ENCODE data around the gene ENGASE.

The ENGASE gene

GRCh38 chr17:79082311-79083190 is 7.9 kb downstream of the ENGASE start:
- DNase-seq (ENCODE audit: low spot score): peak; percentile 66
- POLR2A ChIA-PET (ENCODE audit: low non-redundant PET): no interaction called here
- no peak overlapping the region for H3K27ac ChIP-seq
- peak; percentile 94 for TF ChIP-seq CTCF (conservative IDR thresholded peaks at IDR 0.05; ENCODE audit: low read depth)
- CTCF ChIA-PET: interaction anchor here (0.6 to 4.4 kb wide), 14 partner anchors 9 to 513 kb away, joined by 3 to 26 read pairs (median 4); no protein-coding TSS in a partner anchor

DNA sequence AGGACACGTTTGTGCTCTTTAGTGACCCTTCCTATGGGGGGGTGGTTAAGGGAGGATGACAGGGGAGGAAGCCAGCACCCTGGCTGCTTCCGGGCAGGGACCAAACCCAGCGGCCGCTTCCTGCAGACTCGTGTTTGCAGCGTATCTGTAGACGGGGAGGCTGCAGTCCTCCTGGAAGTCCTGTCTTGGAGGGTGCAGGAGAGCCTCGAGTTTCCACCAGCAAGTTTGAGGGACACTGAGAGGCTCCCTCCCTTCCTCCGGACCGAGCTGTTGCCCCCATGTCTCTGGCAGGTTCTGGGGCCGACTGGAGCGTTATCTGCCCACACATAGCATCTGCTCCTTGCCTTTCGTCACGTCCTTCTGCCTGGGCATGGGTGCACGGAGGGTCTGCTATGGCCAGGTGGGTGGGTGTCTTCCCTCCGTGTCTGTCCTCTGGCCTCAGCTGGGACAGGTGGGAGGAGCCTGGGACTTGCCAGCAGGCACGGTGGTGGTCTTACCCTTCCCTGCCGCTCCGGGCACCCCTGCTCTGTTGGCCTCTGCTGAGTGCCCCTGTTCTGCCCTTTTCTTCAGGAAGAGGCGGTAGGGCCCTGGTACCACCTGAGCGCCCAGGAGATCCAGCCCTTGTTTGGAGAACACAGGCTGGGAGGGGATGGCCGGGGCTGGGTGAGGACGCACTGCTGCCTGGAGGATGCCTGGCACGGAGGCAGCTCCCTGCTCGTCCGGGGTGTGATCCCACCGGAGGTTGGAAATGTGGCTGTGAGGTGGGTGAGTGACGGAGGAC is 8.8 kb downstream of the ENGASE start:
- no peak for DNase-seq (ENCODE audit: low spot score)
- TF ChIP-seq CTCF (conservative IDR thresholded peaks at IDR 0.05; ENCODE audit: low read depth): no peak
- H3K27ac ChIP-seq: no peak overlapping the region
- CTCF ChIA-PET: interaction anchor here (0.6 to 4.4 kb wide), 10 partner anchors 10 to 514 kb away, joined by 3 to 26 read pairs (median 4); no protein-coding TSS in a partner anchor
- POLR2A ChIA-PET (ENCODE audit: low non-redundant PET): no interaction called here

GRCh38 chr17:79084291-79085153 is 9.9 kb downstream of the ENGASE start:
- CTCF ChIA-PET: interaction anchor here (0.8 to 4.4 kb wide), 3 partner anchors 39 to 307 kb away, joined by 4 to 26 read pairs (median 6); no protein-coding TSS in a partner anchor
- no peak for DNase-seq (ENCODE audit: low spot score)
- POLR2A ChIA-PET (ENCODE audit: low non-redundant PET): no interaction called here
- no peak overlapping the region for H3K27ac ChIP-seq
- TF ChIP-seq CTCF (conservative IDR thresholded peaks at IDR 0.05; ENCODE audit: low read depth): no peak

- no peak for DNase-seq (ENCODE audit: low spot score)
- no peak overlapping the region for H3K27ac ChIP-seq
- TF ChIP-seq CTCF (conservative IDR thresholded peaks at IDR 0.05; ENCODE audit: low read depth): no peak
- POLR2A ChIA-PET (ENCODE audit: low non-redundant PET): no interaction called here
- CTCF ChIA-PET: interaction anchor here (0.5 to 4.4 kb wide), 6 partner anchors 18 to 308 kb away, joined by 3 to 26 read pairs (median 4); no protein-coding TSS in a partner anchor
Observed at GRCh38 chr17:79085154-79085920, 10.7 kb downstream of the ENGASE start.

DNA sequence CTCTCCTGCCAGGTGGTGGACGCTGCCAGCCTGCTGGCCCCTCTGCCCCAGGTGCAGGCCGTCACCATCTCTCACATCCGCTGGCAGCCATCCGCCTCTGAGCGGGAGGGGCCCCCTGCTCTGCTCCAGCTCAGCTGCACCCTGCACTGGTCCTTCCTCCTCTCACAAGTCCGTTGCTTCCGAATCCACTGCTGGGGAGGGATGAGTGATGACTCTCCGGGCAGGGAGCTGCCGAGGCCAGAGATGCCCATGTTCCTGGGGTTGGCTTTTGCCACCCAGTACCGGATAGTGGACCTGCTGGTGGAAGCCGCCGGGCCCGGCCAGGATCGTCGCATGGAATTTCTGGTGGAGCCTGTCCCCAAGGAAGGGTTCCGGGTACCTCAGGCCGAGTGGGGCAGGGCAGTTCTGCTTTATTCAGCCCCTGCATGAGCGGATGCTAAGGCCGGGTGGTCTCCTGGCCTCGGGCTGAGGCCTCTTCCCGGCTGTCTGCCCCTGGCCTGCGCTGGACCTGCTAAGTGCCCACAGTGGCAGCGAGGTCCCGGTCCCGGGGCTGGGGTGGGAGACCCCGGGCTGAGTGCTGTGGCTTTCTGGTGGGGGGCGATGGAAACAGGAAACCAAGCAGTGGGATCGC is 11.4 kb downstream of the ENGASE start:
- no peak for DNase-seq (ENCODE audit: low spot score)
- POLR2A ChIA-PET (ENCODE audit: low non-redundant PET): no interaction called here

More for the DNA sequence above, 11.4 kb downstream of the ENGASE start:
- TF ChIP-seq CTCF (conservative IDR thresholded peaks at IDR 0.05; ENCODE audit: low read depth): no peak
- CTCF ChIA-PET: interaction anchor here (0.5 to 4.4 kb wide), 6 partner anchors 17 to 307 kb away, joined by 3 to 70 read pairs (median 4); no protein-coding TSS in a partner anchor
- H3K27ac ChIP-seq: no peak overlapping the region
